Stimulated activated CD8-positive, alpha-beta memory T cell treated with anti-CD3 and anti-CD28 coated beads, Interleukin-4, amount 100 ng/mL, for 24 hours (primary cell): ENCODE data around the gene NLGN3.

Experiments
- DNase-seq: peaks from one replicate; pipeline ENCODE4 v3.0.0-alpha.2; 2020; ENCODE audit warnings: low read depth

The NLGN3 gene

GRCh38 chrX:71118032-71118984, 26.3 kb upstream of the NLGN3 start, which contains the start of gene MED12:
Gene MED12, plus strand, starts transcription at chrX:71118596. Its CDS starts 159 bp downstream, at chrX:71118755.
- peak; percentile 80 for DNase-seq

- DNase-seq: no peak
Measured at GRCh38 chrX:71118985-71119535, 25.6 kb upstream of the NLGN3 start.

- DNase-seq: no peak
Measured at GRCh38 chrX:71128166-71128833, 16.3 kb upstream of the NLGN3 start.

GRCh38 chrX:71128915-71129765, 15.5 kb upstream of the NLGN3 start:
- peak; percentile 63 for DNase-seq

- no peak for DNase-seq
Measured at GRCh38 chrX:71131510-71131909, 13.1 kb upstream of the NLGN3 start.

GRCh38 chrX:71140440-71140839, 4.2 kb upstream of the NLGN3 start:
- no peak for DNase-seq

GRCh38 chrX:71143508-71143907, 1.1 kb upstream of the NLGN3 start:
- DNase-seq: no peak

GRCh38 chrX:71147496-71148277, 3.0 kb downstream of the NLGN3 start:
- DNase-seq: no peak

GRCh38 chrX:71148278-71148663, 3.6 kb downstream of the NLGN3 start:
- DNase-seq: no peak

- no peak for DNase-seq
Measured at GRCh38 chrX:71151366-71151765, 6.7 kb downstream of the NLGN3 start.

- DNase-seq: no peak
Measured at GRCh38 chrX:71154196-71154595, 9.6 kb downstream of the NLGN3 start.

- DNase-seq: no peak
Measured at GRCh38 chrX:71154641-71155040, 10.0 kb downstream of the NLGN3 start.

GRCh38 chrX:71158603-71159002, 14.0 kb downstream of the NLGN3 start:
- no peak for DNase-seq

GRCh38 chrX:71159335-71159734, 14.7 kb downstream of the NLGN3 start:
- no peak for DNase-seq

GRCh38 chrX:71160475-71160874, 15.8 kb downstream of the NLGN3 start:
- no peak for DNase-seq

GRCh38 chrX:71162981-71163380, 18.3 kb downstream of the NLGN3 start:
- DNase-seq: no peak

- DNase-seq: no peak
Measured at GRCh38 chrX:71164071-71164470, 19.4 kb downstream of the NLGN3 start.

- no peak for DNase-seq
Measured at GRCh38 chrX:71166461-71166860, 21.8 kb downstream of the NLGN3 start.

- no peak for DNase-seq
Measured at GRCh38 chrX:71167031-71167781, 22.6 kb downstream of the NLGN3 start.

- no peak for DNase-seq
Measured at GRCh38 chrX:71168134-71168533, 23.5 kb downstream of the NLGN3 start.
